Muscle of back (tissue), 11 donors: ENCODE measurements around the gene STK39. TPM values are rescaled to one million over a fixed set of nuclear protein-coding genes. Genes with fewer than 3 reads are reported as not detected.
"Not testable (repeated sequence)": the region's sequence is repeated elsewhere in the genome, so short reads cannot be mapped to it uniquely, and the experiment has no call there.

ENCODE experiments used
- DNase-seq, 3 donors: peaks; one replicate each; pipeline versions ENCODE4 v3.0.0 to v3.0.0-alpha.2; 2013
- polyA plus RNA-seq, 10 donors: library from polyadenylated mRNA; unstranded; fragments of 120-200 nt; gene quantifications; one replicate each; pipeline ENCODE4 v1.2.1, GENCODE V29; 2013; ENCODE audit not compliant: insufficient read length in 10 of 10

The STK39 gene
- polyA plus RNA-seq, 10 donors = 18.3 to 26.0 (median 21.2) TPM

DNA sequence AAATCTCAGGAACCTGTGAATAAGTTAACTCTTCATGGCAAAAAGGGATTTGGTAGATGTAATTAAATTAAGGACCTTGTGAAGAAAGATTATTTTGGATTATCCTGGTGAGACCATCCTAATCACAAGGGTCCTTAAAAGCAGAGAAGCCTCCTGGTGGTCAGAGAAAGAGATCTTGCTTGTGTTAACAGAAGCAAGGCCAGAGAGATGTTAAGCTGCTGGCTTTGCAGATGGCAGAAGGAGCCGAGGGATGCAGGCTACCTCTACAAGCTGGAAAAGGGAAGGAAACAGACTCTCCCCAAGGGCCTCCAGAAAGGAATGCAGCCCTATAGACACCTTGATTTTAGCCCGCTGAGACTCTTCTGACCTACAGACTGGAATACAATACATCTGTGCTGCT is 197.0 kb downstream of the STK39 start:
- DNase-seq = no peak

DNA sequence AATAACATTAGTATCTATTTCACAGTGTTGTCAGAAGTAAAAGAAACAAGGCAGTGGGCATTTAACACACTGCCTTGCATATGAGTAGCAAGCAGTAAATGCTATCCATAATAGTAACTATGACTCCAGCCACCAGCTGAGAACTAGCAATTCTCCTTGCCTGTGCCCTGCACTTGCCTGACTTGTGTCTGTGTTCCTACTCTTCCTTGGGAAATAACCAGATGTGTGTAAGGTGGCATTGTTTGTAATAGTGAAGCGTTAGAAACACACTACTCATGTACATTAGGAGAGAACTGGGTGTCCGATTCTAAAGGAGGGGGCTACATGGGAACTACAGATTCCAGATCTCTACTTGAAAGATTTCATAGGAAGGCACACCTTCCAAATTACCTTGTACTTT is 197.8 kb downstream of the STK39 start:
- no peak for DNase-seq

DNA sequence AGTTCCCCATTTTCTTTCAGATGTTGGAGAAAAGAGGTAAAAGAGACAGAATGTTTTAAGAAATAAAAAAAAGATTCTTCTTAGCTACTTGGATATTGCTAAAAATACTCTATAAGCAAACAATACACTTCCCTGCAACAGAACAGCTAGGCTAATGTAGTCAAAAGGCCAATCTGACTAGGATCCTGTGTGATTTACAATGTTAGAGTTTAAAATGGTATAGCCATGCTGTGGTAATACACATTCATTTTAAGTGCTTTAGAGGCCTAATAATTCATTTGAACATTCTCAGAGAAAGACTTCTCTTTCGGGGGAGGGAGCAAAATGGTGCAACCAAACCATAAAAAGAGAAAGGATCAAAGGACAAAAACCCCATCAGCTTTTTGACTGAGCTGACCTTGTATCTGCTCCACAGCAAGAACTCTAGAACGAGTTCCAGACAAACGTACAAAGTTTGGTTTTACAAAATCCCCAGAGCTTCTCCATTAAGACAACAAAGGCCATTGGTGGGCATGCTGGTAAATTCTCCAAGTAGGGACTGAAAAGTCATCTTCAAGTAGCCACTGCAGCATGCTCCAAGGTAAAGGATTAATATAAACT is 200.2 kb downstream of the STK39 start:
- no peak for DNase-seq

DNA sequence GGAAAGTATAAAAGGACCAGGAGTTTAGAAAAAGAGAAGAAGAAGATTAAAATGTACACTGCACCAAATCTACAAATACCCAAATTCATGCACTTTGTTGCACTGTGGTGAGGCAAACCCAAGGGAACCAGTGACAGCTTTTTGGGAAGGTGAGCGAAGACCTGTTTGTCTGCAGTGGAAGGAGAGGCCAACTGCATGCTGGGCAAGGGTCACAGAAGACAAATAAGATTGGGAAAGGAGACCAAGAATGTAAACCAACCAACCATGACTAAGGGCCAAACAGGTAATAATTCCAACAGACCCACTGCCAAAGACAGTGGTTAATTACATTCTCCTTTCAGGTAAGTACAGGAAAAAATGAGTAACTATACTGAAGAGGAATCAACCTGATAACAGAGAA is 202.8 kb downstream of the STK39 start:
- no peak for DNase-seq

DNA sequence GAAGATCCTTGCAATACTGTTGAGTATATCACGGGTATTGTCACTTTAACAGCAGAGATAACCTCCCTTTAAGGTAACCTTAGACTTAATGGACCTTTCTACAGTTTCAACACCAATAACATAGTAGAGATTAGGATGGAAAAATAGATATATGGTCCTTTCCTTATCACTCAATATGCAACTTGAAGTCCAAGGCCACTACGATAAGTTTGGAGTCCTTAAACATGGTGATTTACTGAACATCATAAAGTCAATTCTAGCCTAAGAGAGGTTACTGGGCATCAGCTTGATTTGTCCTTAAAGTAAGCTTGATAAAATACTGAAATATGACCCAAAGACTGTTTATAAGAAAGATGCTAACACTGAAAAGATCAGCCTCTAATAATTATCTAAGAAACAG is 203.2 kb downstream of the STK39 start:
- DNase-seq = no peak

DNA sequence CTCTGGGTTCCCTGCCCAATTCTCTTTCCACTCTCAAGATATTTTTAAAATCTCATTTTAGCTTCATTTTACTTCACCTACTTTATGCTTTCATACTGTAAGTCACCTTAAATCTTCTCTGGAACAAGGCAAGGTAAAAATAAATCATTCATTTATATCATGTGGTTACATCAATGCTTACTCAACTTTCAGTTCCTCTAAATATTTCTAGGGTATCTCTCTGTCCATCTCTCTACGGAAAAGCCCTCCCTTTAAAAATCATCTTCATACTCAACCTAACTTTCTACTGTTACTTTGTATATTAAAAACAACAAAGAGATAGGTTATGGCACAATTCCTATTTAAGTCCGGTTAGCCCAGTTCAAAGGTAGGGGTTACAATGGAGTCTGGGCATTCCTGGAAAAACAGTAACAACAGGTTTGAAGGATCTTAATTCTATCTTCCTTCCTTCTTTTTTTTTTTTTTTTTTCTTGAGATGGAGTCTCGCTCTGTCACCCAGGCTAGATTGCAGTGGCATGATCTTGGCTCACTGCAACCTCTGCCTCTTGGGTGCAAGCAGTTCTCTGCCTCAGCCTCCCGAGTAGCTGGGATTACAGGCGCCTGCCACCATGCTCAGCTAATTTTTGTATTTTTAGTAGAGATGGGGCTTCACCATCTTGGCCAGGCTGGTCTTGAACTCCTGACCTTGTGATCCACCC is 205.1 kb downstream of the STK39 start:
- DNase-seq = not testable (repeated sequence)

DNA sequence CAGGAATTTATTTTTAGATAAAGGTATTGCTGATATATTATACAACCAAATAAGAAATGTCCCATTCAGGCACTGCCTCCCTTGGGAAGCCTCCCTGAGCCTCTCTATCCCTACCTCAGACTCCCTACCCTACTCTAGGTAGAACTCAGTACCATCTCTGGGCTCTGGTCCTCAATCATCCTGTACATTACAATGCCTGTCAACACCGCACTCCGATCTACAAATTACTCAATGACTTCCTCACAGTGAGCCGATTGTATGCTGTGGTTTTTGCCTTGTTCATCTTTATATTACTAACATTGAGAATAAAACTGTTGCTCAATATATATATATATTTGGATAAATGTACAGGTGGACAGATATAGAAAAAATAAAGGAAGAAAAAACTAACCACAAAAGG is 207.5 kb downstream of the STK39 start:
- no peak for DNase-seq

DNA sequence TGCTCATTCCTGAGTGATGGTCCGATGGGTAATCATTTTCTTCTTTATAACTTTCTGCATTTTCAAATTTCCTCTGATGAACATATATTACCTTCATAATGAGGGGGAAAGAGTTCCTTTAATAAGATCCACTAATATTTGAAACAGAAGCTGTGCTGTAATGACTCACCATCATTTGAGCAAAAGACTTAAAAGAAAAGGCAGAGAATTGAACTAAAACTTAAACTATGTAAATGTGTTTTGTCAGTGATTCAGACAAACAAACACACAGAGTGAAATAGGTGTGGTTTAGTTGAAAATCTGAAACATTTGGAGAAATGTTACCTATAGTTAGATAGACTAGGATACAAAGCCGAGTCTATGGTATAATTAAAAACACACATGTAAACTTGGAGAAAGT is 209.6 kb downstream of the STK39 start:
- no peak for DNase-seq

DNA sequence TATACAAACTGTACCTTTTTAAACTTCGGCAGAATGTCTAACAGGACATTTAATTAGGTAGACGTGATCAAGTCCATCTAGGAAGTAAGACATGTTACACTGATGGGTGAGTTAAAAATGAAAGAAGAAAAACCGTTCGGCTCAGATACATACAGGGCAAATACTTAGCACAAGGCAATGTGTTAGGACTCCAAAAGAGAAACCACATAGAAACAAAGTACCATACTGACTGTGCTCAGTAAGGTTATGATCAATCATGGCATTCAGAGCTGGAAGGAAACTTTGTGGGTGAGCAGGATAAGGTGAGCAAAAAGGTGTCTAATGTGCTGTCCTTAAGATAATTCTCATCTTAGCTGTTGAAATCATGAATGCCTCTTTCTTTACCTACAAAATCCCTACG is 211.9 kb downstream of the STK39 start:
- DNase-seq = no peak

DNA sequence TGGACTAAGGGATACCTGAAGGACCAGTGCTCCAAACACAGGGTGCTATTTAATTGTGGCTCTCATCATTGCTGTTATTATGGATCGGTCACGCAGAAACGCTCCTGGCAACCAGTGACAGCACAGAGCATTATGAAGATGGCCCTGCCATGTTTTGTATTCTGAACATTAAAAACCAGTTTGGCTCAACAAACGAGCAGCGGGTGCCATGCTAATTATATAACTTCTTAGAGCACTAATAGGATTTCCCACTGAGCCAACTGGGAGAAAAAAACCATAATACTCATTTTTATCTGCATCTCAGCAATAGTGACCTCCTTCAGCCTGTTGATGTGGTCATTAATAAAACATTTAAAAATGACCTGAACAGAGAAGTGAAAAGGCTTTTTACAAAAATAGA is 212.8 kb downstream of the STK39 start:
- no peak for DNase-seq

DNA sequence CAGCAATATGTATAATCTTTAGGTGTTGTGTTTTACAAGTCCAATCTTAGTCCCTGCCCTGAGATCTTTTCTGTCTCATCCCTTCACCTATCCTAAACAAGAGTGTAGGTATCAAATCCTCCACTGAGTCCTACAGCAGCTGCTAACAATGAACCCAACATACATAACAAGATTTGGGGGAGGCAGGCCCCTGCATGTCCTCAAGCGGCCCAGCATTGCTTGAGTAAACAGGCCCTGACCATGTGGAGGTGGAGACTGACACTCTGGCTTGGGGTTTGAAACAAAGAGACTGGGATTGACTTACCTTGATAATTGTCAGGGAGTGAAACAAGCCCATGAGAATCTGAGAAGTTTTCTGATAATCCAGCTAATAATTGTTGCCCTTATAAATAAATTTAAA is 213.4 kb downstream of the STK39 start:
- DNase-seq = no peak

DNA sequence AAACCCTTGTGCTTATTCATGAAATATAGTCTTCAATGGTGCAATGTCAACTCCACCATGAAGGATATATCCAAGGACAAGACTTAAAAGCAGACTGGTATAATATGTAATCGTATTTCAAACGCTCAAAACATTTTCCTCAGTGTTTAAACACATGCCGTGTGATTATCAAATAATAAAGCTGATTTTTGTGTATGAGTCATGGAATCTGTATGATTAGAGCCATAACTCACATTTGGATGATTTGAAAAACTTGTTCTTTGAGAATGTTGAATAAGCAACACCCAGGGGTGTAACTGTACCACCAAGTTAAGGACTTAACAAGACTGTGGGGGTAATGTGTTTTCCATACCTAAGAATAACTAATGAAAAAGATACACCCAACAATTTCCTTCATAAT is 215.3 kb downstream of the STK39 start:
- DNase-seq = no peak

DNA sequence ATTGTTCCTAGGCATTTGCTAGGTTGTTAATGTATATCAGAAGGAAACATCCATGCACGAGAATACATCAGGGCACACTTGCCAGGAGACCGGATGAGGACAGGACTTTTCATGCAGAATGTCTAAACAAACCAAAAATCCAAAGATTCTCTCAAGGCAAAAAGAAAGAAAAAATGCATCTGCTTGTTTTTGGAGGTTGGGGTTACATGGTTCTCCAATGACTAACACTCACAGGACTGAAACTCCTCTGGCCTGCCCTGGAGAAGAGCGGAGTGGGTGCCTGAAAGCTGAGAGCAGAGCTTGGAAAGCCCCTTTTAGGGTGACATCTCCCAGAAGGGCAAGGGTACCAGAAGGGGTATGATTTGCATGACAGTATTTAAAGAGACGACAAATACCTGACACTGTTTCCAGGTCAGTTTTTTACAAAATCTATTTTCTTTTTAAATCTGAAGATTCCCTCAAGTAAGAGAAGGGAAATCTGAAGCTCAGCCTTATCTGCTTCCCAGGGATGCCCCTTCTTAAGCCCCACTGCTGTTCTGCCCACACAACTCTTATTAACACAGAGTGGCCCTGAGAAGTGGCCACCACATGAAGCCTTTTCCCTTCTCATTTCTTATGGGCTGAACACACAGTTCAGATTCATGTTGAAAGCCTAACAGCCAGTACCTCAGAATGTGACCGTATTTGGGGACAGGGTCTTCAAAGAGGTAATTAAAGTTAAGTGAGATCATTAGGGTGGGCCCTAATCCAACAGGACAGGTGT is 216.4 kb downstream of the STK39 start:
- DNase-seq = peak in 1 of 3 donors; percentile 18

DNA sequence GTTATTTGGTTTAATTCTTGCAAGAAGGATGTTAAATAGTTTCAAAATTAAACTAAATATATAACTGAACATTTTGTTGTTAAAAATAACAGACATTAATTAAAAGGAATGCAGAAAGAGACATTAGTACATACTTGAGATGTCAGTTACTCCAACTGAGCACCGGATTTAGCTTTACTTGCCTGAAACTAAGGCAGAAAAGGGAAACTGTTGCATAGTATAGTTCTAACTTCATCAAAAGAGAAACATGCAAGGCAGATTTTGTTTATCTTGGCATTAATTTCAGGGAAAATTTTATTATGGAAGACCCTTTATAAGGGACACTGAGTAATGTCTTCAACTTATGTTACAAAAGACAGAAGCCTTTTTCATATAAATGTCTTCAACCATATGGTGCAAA is 218.3 kb downstream of the STK39 start:
- DNase-seq = no peak

DNA sequence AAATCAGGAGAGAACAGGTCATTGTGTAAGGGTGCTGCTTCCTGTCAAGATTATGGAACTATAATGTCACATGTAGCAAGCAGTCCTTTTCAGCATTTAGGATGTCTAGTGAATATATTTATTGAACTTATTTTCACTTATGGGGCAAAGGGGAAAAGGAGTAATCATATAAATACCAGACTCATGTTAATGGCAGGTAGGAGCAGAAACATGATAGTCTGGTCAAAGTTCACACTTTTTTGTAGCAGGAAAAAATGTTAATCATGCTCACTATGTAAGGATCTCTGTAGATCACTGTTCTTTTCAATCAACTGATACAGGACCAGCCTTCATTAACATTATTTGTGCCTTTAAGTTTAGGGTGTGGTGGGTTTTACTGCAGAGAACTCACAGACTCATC is 219.0 kb downstream of the STK39 start:
- DNase-seq = no peak

DNA sequence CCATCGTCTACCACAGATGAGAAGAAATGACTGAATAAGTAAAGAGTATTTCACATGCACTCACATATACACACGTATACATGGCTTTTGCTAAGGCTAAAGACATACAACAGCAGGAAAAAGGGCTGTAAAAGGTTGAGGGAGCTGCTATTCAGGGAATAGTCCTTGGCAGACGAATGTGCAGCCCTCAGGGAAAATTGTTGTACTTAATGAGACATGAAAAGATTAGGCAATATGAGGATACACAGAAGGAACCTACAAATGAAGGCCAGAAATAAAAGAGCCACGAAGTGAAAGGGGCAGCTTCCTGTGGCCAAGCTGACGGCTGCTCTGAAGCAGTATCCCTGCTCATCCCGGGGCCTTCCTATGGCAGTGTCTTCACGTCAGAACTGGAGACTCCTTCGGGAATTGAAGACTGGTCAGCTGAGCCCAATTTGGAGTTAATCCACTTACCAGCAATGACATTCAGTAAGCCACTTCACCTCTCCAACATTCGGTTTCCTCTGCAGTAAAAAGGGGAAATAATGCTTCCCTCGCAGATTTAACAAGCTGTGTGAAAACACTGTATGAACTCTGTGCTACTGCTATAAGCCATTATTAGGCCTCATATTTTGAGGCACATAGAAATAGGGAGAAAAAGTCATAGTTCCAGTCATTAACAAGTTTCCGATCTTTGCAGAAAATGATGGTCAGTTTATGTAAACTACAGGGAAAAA is 221.8 kb downstream of the STK39 start:
- DNase-seq = peak in 1 of 3 donors; percentile 30

DNA sequence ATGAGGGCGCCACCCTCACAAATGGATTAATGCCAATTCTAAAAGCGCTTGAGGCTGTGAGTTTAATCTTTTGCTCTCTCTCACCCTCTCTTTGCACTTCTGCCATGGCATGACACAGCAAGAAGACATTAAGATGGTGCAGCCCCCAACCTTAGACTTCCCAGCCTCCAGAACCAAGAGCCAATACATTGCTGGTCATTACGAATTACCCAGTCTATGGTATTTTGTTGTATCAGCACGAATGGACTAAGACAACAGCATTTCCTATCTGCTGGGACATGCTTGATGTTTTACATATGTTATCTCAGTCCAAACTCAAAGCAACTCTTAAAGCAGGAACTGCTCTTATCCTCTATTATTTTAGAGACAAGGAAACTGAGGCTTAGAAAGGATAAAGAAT is 222.9 kb downstream of the STK39 start:
- DNase-seq = no peak

DNA sequence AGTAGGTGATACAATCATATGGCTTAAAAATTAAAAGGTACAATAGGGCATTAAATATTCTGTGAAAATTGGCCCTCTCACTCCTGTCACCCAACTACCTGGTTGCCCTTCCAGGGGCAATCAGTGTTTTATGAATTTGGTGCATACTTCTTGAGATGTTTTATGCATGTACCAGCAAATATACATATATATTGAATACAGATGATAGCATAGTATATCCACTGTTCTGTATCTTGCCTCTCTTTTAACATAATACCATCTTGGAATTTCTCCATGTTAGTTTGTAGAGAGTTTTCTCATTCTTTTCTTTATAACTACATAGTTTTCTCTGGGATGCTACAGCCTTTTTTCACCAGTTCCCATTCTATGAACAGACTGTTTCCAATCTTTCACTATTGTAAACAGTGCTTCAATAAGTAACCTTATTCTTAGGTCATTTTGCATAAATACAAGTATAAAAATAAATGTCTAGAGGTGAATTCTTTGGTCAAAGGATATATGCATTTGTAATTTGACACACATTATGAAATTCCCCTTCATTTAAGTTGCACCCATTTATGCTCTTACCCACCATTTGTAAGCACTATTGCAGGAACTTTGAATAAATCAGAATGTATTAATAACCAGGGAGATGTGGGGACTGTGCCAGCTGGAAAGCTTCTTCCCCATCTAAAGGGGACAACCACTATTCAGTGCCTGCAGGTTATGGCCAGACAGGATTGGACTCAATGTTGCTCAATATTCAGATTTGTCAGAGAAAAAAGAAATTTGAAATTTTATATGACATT is 225.4 kb downstream of the STK39 start:
- no peak for DNase-seq

DNA sequence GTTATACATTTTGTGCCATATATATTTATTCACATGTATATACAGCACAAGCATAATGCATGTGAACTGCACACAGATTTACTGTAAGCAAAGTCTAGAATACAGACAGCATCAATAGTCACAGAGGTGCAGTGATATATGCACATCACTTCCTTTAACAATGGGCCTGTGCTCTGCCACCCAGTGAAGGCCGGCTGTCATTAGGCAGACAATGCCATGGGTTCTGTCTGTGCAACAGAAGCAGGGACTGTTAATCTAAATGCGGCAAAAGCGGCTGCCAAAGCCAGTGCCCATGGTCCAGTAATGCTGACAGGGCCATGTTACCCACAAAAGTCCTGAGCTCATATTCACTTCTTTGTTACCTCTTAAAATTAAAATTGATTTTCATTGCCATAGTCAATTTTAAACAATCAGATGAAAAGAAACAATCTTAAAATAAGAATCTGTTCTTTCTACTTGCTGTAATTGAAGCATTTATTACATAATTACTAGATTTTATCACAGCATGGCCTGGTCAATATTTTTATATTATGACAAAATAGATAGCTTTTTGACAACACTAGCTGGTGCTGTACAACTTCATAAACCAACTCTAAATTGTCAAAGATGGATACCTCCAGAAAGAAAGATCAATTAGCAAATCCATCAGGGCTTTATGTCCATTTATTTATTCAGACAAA is 232.0 kb downstream of the STK39 start:
- DNase-seq = no peak

DNA sequence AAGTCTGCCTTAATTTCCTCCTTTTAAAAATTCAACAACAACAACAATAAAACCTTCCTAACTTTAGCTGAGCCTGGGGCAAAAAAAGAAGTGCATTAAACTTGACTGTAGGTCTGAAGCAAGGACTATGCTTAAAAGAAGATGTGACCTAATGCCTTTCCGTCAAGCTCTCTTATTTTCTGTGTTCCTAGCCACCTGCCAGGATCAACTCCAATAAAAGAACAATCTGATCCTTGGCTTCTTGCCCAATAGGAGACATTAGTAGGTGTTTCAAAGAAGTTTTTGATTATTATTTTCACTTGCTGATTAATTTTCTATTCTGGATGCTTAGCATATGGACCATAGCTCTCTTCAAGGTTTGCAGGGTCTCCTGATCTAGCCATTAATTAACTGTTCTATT is 237.5 kb downstream of the STK39 start:
- DNase-seq = no peak

DNA sequence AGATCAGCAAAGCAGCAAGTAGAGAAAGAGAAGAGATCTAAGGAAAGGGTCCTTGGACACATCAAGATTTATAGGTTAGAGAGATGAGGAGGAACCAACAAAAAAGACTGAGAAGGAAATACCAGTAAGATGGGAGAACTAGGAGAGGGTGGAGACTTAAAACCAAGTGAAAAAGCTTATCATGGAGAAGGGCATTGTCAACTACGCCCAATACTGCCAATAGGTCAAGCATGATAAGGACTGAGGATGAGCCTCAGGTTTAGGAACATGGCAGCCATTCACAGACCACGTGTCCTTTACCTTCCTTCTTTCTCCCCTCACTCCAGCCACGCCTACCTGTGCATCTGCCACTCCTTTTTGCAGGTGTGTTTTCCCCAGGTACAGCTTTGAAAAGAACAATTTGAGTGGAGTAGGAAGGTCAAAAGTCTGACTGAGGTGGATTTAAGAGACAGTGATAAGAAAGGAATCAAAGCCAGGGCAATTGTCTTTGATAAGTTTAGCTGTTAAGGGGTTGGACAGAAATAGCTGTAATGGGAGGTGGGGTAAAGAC is 238.7 kb downstream of the STK39 start:
- DNase-seq = no peak
